ENCODE results near the gene ATG10.

Gene ATG10

DNA sequence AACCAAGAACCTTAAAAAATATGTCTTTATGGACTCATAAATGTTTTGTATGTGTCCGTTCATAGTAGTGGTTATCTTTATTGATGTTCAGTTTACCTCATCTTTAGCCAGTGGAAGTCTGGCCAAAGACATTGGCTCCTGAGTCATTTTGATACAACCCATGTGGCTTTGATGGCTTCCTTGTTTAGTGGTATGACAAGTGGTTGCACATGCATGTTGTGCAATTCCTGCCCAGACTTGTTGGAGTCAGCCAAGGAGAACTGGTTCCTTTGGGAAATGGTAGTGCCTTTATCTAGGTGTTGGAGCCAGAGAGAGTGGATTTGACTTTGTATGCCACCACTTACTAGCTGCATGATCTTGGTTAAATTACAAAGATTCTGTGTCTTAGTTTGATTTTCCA is 212.0 kb downstream of the ATG10 start:
- Histone ChIP-seq H3K4me1 (ENCODE audit: control insufficient read depth in 1 of 2, insufficient read depth in 1 of 2, low read depth in 1 of 2, low read length in 1 of 2) (no peaks in the 10 kb centered on the region), H3K27me3 (no peaks in the 10 kb centered on the region), H3K36me3 (no peaks in the 10 kb centered on the region), H3K4me3 (ENCODE audit: low read depth in 1 of 2, low read length in 1 of 2) (no peak overlapping the region), H3K9me3 (no peaks in the 10 kb centered on the region), H3K27ac (no peak overlapping the region)
- TF ChIP-seq, protein P1, sequence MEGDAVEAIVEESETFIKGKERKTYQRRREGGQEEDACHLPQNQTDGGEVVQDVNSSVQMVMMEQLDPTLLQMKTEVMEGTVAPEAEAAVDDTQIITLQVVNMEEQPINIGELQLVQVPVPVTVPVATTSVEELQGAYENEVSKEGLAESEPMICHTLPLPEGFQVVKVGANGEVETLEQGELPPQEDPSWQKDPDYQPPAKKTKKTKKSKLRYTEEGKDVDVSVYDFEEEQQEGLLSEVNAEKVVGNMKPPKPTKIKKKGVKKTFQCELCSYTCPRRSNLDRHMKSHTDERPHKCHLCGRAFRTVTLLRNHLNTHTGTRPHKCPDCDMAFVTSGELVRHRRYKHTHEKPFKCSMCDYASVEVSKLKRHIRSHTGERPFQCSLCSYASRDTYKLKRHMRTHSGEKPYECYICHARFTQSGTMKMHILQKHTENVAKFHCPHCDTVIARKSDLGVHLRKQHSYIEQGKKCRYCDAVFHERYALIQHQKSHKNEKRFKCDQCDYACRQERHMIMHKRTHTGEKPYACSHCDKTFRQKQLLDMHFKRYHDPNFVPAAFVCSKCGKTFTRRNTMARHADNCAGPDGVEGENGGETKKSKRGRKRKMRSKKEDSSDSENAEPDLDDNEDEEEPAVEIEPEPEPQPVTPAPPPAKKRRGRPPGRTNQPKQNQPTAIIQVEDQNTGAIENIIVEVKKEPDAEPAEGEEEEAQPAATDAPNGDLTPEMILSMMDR (IDR thresholded peaks at IDR 0.05), result no peak

DNA sequence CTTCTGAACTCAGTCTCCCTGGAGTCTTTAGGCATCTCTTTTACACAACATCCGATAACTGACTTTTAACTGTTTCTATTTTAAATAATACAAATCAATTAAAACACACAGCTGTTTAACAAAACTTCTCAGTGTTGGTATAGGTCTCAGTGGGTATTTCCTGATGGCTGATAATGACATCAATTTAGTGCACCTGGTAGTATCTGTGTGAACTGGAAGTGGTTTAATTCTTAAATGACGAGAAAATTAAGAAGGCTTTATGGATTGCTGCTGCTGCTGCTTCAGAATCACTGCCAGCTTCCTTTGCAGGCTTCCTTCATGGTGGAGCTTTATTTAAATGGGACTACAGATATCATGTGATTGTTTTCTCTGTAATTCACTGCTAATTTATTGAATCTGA is 214.0 kb downstream of the ATG10 start:
- no peak overlapping the region for H3K27ac ChIP-seq
- TF ChIP-seq, protein P1 (IDR thresholded peaks at IDR 0.05), result no peak
- H3K9me3 ChIP-seq, result no peaks in the 10 kb centered on the region
- H3K4me1 ChIP-seq (ENCODE audit: control insufficient read depth in 1 of 2, insufficient read depth in 1 of 2, low read depth in 1 of 2, low read length in 1 of 2), result no peaks in the 10 kb centered on the region
- H3K4me3 ChIP-seq (ENCODE audit: low read depth in 1 of 2, low read length in 1 of 2), result no peak overlapping the region
- H3K36me3 ChIP-seq, result no peaks in the 10 kb centered on the region
- H3K27me3 ChIP-seq, result no peaks in the 10 kb centered on the region

DNA sequence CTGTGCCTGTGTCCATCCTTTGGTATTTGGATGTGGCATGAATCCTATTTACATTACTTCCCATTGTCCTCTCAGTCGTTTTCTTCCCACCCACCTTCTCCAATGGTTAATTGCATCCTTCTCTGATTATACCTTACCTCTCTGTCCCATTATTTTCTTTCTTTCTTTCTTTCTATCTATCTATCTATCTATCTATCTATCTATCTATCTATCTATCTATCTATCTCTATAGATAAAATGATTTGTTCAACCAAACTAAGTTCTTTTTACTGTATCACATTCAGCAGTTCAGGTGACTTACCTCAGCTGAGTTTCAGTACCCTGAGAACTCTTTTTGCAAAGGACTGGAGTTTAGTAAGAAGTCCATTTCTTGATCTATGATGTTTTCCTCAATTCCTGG is 225.7 kb downstream of the ATG10 start:
- no peaks in the 10 kb centered on the region for H3K36me3 ChIP-seq
- no peak overlapping the region for H3K4me3 ChIP-seq (ENCODE audit: low read depth in 1 of 2, low read length in 1 of 2)
- H3K9me3 ChIP-seq, result no peaks in the 10 kb centered on the region
- no peak overlapping the region for H3K27ac ChIP-seq
- H3K27me3 ChIP-seq, result no peaks in the 10 kb centered on the region
- TF ChIP-seq, protein P1 (IDR thresholded peaks at IDR 0.05), result no peak
- H3K4me1 ChIP-seq (ENCODE audit: control insufficient read depth in 1 of 2, insufficient read depth in 1 of 2, low read depth in 1 of 2, low read length in 1 of 2), result no peaks in the 10 kb centered on the region

DNA sequence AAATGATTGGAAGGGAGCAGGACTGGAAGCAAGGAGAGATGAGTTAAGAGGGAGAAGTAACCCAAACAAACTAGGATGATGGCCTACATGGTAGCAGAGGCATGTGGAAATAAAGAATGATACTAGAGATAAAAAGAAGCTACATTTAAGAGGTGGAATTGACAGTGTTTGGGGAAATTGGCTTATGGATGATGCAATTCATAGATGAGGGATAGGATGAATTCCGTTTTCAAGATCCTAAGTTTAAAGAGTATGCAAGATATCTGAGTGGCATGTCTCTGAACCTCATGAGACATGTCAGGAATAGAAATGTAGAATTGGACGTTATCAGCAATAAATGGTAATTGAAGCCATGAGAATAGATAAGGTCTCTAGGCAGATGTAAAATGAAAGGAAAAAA is 232.7 kb downstream of the ATG10 start:
- no peak overlapping the region for H3K4me3 ChIP-seq (ENCODE audit: low read depth in 1 of 2, low read length in 1 of 2)
- H3K4me1 ChIP-seq (ENCODE audit: control insufficient read depth in 1 of 2, insufficient read depth in 1 of 2, low read depth in 1 of 2, low read length in 1 of 2), result no peaks in the 10 kb centered on the region
- TF ChIP-seq, protein P1 (IDR thresholded peaks at IDR 0.05), result no peak
- H3K27ac ChIP-seq, result no peak overlapping the region
- H3K9me3 ChIP-seq, result no peaks in the 10 kb centered on the region
- no peaks in the 10 kb centered on the region for H3K36me3 ChIP-seq
- no peaks in the 10 kb centered on the region for H3K27me3 ChIP-seq

DNA sequence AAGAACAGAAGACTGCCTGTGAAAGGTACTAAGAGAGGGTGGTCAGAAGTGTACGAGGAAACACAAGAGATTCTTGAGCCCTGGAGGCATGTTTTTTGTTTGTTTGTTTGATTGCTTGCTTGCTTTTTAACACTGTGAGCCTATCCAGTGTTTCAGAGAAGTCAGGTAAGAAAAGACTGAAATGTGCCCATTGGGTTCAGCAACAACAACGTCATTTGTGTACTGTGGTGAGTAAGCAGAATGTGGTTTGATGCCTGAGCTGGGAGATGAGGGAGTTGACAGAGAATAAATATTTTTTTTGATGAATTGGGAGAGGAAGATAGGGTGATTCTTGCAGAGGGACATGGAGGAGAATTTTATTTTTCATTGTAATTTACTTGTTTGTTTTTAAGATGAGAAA is 233.2 kb downstream of the ATG10 start:
- H3K27ac ChIP-seq, result no peak overlapping the region
- H3K27me3 ChIP-seq, result no peaks in the 10 kb centered on the region
- H3K4me3 ChIP-seq (ENCODE audit: low read depth in 1 of 2, low read length in 1 of 2), result no peak overlapping the region
- TF ChIP-seq, protein P1 (IDR thresholded peaks at IDR 0.05), result no peak
- no peaks in the 10 kb centered on the region for H3K36me3 ChIP-seq
- H3K4me1 ChIP-seq (ENCODE audit: control insufficient read depth in 1 of 2, insufficient read depth in 1 of 2, low read depth in 1 of 2, low read length in 1 of 2), result no peaks in the 10 kb centered on the region
- H3K9me3 ChIP-seq, result no peaks in the 10 kb centered on the region

DNA sequence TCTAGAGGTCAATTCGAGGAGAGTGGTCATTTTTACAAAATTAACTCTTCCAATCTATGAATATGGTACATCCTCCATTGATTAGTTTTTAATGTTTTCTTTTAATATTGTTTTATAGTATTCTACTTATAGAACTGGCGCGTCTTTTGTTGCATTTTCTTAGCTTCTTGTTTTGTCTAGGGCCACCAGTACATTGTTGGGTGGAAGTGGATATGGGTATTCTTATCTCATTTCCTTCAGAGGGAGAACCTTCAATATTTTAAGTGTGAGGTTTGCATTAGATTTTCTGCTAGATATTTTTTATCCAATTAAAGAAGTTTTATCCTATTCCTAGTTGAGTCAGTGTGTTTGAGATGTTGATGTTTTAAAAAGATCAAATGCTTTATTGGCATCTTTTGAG is 236.5 kb downstream of the ATG10 start:
- Histone ChIP-seq H3K36me3 (no peaks in the 10 kb centered on the region), H3K27me3 (no peaks in the 10 kb centered on the region)

More for the DNA sequence above, 236.5 kb downstream of the ATG10 start:
- TF ChIP-seq, protein P1 (IDR thresholded peaks at IDR 0.05), result no peak
- Histone ChIP-seq H3K27ac (no peak overlapping the region), H3K9me3 (no peaks in the 10 kb centered on the region), H3K4me3 (ENCODE audit: low read depth in 1 of 2, low read length in 1 of 2) (no peak overlapping the region), H3K4me1 (ENCODE audit: control insufficient read depth in 1 of 2, insufficient read depth in 1 of 2, low read depth in 1 of 2, low read length in 1 of 2) (no peaks in the 10 kb centered on the region)
